NCI-H1092 treated with DMSO at 0.1 percent for 48 hours (cell line): Measurements from ENCODE around the gene SCYL2.
A peak's percentile ranks its signal among the peaks of the same experiment; 100 is the strongest.

Source experiments
- DNase-seq: peaks from one replicate; lab custom pipeline; 2025; lab: John Stamatoyannopoulos, UW

The SCYL2 gene

GRCh38 chr12:100375038-100375735 is 108.2 kb downstream of the SCYL2 start:
- peak; percentile 70 for DNase-seq

GRCh38 chr12:100376161-100376560 is 109.2 kb downstream of the SCYL2 start:
- DNase-seq = no peak

- no peak for DNase-seq
Observed at GRCh38 chr12:100381379-100381778, 114.4 kb downstream of the SCYL2 start.

GRCh38 chr12:100382338-100382737 is 115.4 kb downstream of the SCYL2 start:
- DNase-seq = no peak

GRCh38 chr12:100383586-100384558 is 116.9 kb downstream of the SCYL2 start:
- no peak for DNase-seq

- no peak for DNase-seq
Observed at GRCh38 chr12:100384559-100384935, 117.6 kb downstream of the SCYL2 start.

GRCh38 chr12:100388382-100388781 is 121.4 kb downstream of the SCYL2 start:
- DNase-seq = no peak
